Chondrocyte (in vitro differentiated cells): ENCODE measurements around the gene ADCYAP1R1. TPM values are rescaled to one million over a fixed set of nuclear protein-coding genes. Genes with fewer than 3 reads are reported as not detected.

Source experiments
- DNase-seq: peaks from one replicate; pipeline ENCODE4 v3.0.0; 2021; ENCODE audit warnings: mixed read lengths, low spot score
- H3K27ac Mint-ChIP-seq: one replicate; pipeline ENCODE4 v1.8.0; 2021; ENCODE audit warnings: mild to moderate bottlenecking, moderate library complexity, mixed read lengths; ENCODE audit not compliant: unreplicated experiment
- H3K27me3 Mint-ChIP-seq: 2 replicates; pipeline ENCODE4 v1.8.0; 2021; ENCODE audit warnings: low read depth, mixed read lengths
- H3K36me3 Mint-ChIP-seq: 2 replicates; pipeline ENCODE4 v1.8.0; 2021; ENCODE audit warnings: low read depth, mixed read lengths
- H3K4me1 Mint-ChIP-seq: 2 replicates; pipeline ENCODE4 v1.8.0; 2021; ENCODE audit warnings: low read depth, mild to moderate bottlenecking, mixed read lengths
- H3K4me3 Mint-ChIP-seq: one replicate; pipeline ENCODE4 v1.8.0; 2021; ENCODE audit warnings: mild to moderate bottlenecking, moderate library complexity, mixed read lengths; ENCODE audit not compliant: unreplicated experiment
- H3K9me3 Mint-ChIP-seq: 2 replicates; pipeline ENCODE4 v1.8.0; 2021; ENCODE audit warnings: low read depth, mixed read lengths
- total RNA-seq: library from RNA; stranded (reverse); gene quantifications from 3 replicates; pipeline ENCODE4 v1.2.1, GENCODE V29; 2021
- TF ChIP-seq, protein P1 (sequence below): fragments of 200-600 bp; sonication (generic); IDR thresholded peaks from 2 replicates; pipeline ENCODE4 v1.5.0; 2021; ENCODE audit warnings: antibody characterized with exemption, mild to moderate bottlenecking, moderate library complexity

Gene ADCYAP1R1
- total RNA-seq, 1 donor from 2014 or later: not detected

DNA sequence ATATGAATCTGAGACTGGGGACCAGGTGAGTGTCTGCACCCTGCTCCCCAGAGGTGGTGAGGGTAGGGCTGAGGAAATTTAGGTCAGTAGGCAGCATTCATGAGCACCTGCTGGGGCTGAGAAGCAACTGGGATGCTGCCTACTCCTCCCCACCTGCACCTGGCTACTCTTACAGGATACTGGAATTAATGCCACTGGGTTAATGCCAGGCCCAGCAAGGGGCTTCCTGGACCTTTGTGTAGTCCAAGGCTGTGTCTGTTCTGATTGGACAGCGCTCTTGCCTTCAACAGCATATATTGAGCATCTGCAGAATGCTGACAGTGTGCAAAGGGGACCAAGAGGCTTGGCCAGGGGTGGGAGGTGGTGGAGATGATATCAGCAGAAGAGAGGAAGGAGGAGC is 32.1 kb downstream of the ADCYAP1R1 start:
- Mint-ChIP-seq H3K27ac (no peak overlapping the region), H3K4me3 (no peak overlapping the region), H3K27me3 (peaks cover 57% of the 10 kb centered on the region), H3K36me3 (no peaks in the 10 kb centered on the region), H3K9me3 (no peaks in the 10 kb centered on the region), H3K4me1 (no peaks in the 10 kb centered on the region)
- TF ChIP-seq, protein P1, sequence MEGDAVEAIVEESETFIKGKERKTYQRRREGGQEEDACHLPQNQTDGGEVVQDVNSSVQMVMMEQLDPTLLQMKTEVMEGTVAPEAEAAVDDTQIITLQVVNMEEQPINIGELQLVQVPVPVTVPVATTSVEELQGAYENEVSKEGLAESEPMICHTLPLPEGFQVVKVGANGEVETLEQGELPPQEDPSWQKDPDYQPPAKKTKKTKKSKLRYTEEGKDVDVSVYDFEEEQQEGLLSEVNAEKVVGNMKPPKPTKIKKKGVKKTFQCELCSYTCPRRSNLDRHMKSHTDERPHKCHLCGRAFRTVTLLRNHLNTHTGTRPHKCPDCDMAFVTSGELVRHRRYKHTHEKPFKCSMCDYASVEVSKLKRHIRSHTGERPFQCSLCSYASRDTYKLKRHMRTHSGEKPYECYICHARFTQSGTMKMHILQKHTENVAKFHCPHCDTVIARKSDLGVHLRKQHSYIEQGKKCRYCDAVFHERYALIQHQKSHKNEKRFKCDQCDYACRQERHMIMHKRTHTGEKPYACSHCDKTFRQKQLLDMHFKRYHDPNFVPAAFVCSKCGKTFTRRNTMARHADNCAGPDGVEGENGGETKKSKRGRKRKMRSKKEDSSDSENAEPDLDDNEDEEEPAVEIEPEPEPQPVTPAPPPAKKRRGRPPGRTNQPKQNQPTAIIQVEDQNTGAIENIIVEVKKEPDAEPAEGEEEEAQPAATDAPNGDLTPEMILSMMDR: no peak
- DNase-seq: peak; percentile 60

DNA sequence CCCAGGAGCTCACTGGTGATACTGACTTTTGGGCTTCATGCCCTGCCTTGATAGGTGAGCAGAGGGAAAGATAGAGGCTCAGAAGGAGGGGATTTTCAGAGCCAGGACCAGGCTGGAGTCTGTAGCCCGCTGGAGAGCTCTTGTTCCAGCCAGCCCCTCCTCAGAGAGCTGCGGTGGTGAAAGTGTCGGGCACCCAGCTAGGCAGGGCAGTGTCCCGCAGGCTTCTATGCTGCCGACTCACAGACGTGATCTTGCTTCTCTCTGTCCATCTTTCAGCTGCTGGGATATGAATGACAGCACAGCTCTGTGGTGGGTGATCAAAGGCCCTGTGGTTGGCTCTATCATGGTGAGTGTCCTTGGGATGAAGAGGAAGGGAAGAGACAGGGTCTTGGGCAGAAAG is 35.2 kb downstream of the ADCYAP1R1 start:
- no peaks in the 10 kb centered on the region for H3K9me3 Mint-ChIP-seq
- DNase-seq: peak; percentile 26
- H3K4me1 Mint-ChIP-seq: no peaks in the 10 kb centered on the region
- H3K4me3 Mint-ChIP-seq: no peak overlapping the region
- H3K36me3 Mint-ChIP-seq: no peaks in the 10 kb centered on the region
- TF ChIP-seq, protein P1: no peak
- no peak overlapping the region for H3K27ac Mint-ChIP-seq
- peaks cover 55% of the 10 kb centered on the region for H3K27me3 Mint-ChIP-seq

DNA sequence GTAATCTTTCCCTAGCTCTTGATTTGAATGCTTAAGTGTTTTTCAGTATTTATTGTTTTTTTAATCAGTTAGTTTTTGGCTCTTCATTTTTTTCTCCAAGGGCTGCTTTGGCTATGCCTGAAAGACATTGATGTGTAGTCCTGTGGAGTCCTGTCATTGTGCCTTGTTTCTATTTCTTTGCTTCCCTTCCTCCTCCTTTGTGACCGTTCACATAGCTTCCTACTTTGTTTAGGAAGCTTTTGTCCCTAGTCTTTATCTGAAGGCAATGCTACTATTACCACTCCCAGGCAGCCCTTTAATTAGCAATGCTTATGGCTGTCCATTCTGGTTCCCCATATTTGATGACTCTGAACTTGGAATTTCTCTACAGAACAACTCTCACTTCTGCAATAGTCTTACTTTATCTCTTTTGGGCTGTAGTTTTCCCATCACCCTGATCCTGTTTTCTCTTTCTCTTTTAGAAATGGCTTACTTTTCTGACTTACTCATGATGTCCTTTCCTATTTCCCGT is 39.9 kb downstream of the ADCYAP1R1 start:
- H3K36me3 Mint-ChIP-seq: no peaks in the 10 kb centered on the region
- H3K4me3 Mint-ChIP-seq: no peak overlapping the region
- no peak overlapping the region for H3K27ac Mint-ChIP-seq
- TF ChIP-seq, protein P1: no peak
- H3K9me3 Mint-ChIP-seq: no peaks in the 10 kb centered on the region
- H3K4me1 Mint-ChIP-seq: no peaks in the 10 kb centered on the region
- DNase-seq: no peak
- H3K27me3 Mint-ChIP-seq: peaks cover 57% of the 10 kb centered on the region

DNA sequence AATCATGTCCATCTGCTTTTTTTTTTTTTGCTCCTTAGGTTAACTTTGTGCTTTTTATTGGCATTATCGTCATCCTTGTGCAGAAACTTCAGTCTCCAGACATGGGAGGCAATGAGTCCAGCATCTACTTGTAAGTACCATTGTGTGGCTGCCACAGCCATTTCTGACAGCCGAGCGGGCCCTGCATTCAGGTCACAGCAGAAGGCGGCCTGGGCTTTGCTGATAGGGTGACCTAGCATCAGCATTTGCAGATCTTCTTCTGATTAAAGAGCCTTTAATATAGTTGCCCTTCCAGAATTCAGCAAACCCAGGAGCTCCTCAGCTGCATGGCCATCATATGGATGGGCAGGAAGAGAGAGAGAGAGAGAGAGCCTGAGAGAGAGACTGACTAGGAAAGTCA is 40.5 kb downstream of the ADCYAP1R1 start:
- Mint-ChIP-seq H3K36me3 (no peaks in the 10 kb centered on the region), H3K4me3 (no peak overlapping the region), H3K9me3 (no peaks in the 10 kb centered on the region), H3K27me3 (peaks cover 57% of the 10 kb centered on the region), H3K27ac (no peak overlapping the region), H3K4me1 (no peaks in the 10 kb centered on the region)
- no peak for DNase-seq
- TF ChIP-seq, protein P1: no peak

DNA sequence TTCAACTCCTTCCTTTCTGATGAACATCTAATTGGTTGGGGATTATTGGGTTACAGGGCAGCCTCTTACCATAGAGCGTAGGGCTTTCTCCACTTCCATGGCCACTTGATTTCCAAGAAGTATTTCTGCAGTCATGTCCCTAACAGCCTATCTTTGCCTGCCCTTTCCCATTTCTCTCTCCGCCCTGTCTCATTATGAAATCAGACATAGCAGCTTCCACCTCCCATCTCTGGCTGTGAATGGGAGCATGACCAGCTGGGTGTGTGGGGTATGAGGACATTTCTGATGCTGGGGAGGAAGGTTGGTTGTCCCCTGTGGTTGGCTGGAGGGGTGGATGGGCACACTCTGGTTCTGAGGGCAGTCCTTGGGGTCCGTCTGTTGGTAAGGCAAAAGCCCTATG is 41.2 kb downstream of the ADCYAP1R1 start:
- Mint-ChIP-seq H3K27ac (no peak overlapping the region), H3K4me3 (no peak overlapping the region), H3K9me3 (no peaks in the 10 kb centered on the region), H3K27me3 (peaks cover 54% of the 10 kb centered on the region), H3K4me1 (no peaks in the 10 kb centered on the region), H3K36me3 (no peaks in the 10 kb centered on the region)
- TF ChIP-seq, protein P1: no peak
- DNase-seq: no peak
